GM19452 (cell line): Measurements from ENCODE around the gene FAM187B.
"Not testable (repeated sequence)": the region's sequence is repeated elsewhere in the genome, so short reads cannot be mapped to it uniquely, and the experiment has no call there.

Experiments
- ATAC-seq: cut with Tn5 transposase; IDR thresholded peaks from one replicate; pipeline ENCODE4 v1.9.1; 2021; ENCODE audit not compliant: unreplicated experiment

The FAM187B gene

GRCh38 chr19:35236638-35237400 is 8.3 kb upstream of the FAM187B start:
- ATAC-seq: no peak

GRCh38 chr19:35232912-35233311 is 4.4 kb upstream of the FAM187B start:
- no peak for ATAC-seq

- no peak for ATAC-seq
Observed at GRCh38 chr19:35231956-35232645, 3.6 kb upstream of the FAM187B start.

GRCh38 chr19:35229601-35230000 is 1.1 kb upstream of the FAM187B start:
- no peak for ATAC-seq

- ATAC-seq: no peak
Observed at GRCh38 chr19:35226748-35227147, 1.8 kb downstream of the FAM187B start.

- ATAC-seq: no peak
Observed at GRCh38 chr19:35225951-35226350, 2.6 kb downstream of the FAM187B start.

- no peak for ATAC-seq
Observed at GRCh38 chr19:35224681-35225571, 3.6 kb downstream of the FAM187B start.

- ATAC-seq: no peak
Observed at GRCh38 chr19:35223862-35224505, 4.6 kb downstream of the FAM187B start.

- ATAC-seq: no peak
Observed at GRCh38 chr19:35223084-35223790, 5.3 kb downstream of the FAM187B start.

GRCh38 chr19:35222373-35223015 is 6.0 kb downstream of the FAM187B start:
- ATAC-seq: no peak

GRCh38 chr19:35220973-35221590 is 7.5 kb downstream of the FAM187B start:
- ATAC-seq: not testable (repeated sequence)

- no peak for ATAC-seq
Observed at GRCh38 chr19:35220315-35220921, 8.1 kb downstream of the FAM187B start.

- ATAC-seq: no peak
Observed at GRCh38 chr19:35219008-35219407, 9.5 kb downstream of the FAM187B start.

GRCh38 chr19:35217649-35217990 is 10.9 kb downstream of the FAM187B start:
- no peak for ATAC-seq

GRCh38 chr19:35216833-35217648 is 11.5 kb downstream of the FAM187B start:
- ATAC-seq: no peak

GRCh38 chr19:35216016-35216832 is 12.3 kb downstream of the FAM187B start:
- ATAC-seq: no peak

GRCh38 chr19:35214766-35215422 is 13.6 kb downstream of the FAM187B start:
- ATAC-seq: no peak
